Ascending aorta (tissue), 2 donors: ENCODE measurements around the gene FBLN7. TPM values are rescaled to one million over a fixed set of nuclear protein-coding genes. Genes with fewer than 3 reads are reported as not detected.

ENCODE experiments used
- DNase-seq, 2 donors: peaks; one replicate each; pipeline ENCODE4 v3.0.0-alpha.2; 2019; ENCODE audit warnings: low spot score in 2 of 2
- H3K27ac ChIP-seq, 2 donors: fragments of 200-600 bp; sonication (generic); one replicate each; pipeline ENCODE4 v1.5.1; 2016 to 2017; ENCODE audit warnings: mild to moderate bottlenecking in 1 of 2
- H3K27me3 ChIP-seq: fragments of 200-600 bp; sonication (generic); one replicate; pipeline ENCODE4 v1.5.1; 2017
- H3K36me3 ChIP-seq, 2 donors: fragments of 200-600 bp; sonication (generic); one replicate each; pipeline ENCODE4 v1.5.1; 2016
- H3K4me1 ChIP-seq, 2 donors: fragments of 200-600 bp; sonication (generic); one replicate each; pipeline ENCODE4 v1.5.1; 2016 to 2017; ENCODE audit warnings: mild to moderate bottlenecking in 1 of 2
- H3K4me3 ChIP-seq, 2 donors: fragments of 200-600 bp; sonication (generic); one replicate each; pipeline ENCODE4 v1.5.1; 2016 to 2017; ENCODE audit warnings: mild to moderate bottlenecking in 1 of 2
- H3K9me3 ChIP-seq, 2 donors: fragments of 200-600 bp; sonication (generic); one replicate each; pipeline ENCODE4 v1.5.1; 2016
- intact Hi-C: fragments of 100-400 bp; cut with DNase I; formaldehyde crosslinking; loops from one replicate; pipeline ENCODE4 v1.15.1; 2023
- total RNA-seq: library from RNA; depleted of rRNA; stranded (reverse); fragments of >200 nt; gene quantifications from one replicate; pipeline ENCODE4 v1.1.0, GENCODE V29; 2016
- TF ChIP-seq, protein P1 (sequence below), 3 experiments: fragments of 200-600 bp in 2 of 3; fragments of 450-650 bp in 1 of 3; sonication (generic) in 2 of 3; IDR thresholded peaks; one replicate each; pipeline ENCODE4 v1.5.1; 2016 to 2019; ENCODE audit warnings: antibody characterized with exemption in 3 of 3, mild to moderate bottlenecking in 1 of 3, moderate library complexity in 1 of 3

Gene FBLN7
- total RNA-seq, 1 donor from 2014 or later = 0.43 TPM

DNA sequence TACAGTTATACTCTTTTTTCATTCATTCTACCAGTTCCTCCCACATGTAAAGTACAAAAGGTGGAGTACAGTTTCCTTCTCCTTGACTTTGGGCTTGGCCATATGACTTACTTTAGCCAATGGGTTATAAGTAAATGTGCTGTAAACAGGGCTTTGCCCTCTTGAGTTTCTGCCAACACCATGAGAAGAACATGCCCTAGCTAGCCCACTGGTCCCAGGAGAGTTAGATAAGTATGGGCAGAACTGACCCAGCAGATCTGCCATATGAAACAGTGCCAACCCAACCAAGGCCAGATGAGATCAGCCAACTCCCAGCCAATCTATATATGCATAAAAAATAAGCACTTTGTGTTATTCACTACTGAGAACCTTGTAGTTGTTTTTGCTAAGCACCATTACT is 91.2 kb downstream of the FBLN7 start:
- DNase-seq = no peak
- intact Hi-C loops = no loop called here

GRCh38 chr2:112230371-112230770 is 92.2 kb downstream of the FBLN7 start:
- Histone ChIP-seq H3K36me3 (peaks cover 8 to 9% of the 10 kb centered on the region in 2 donors), H3K4me3 (no peak overlapping the region), H3K4me1 (no peaks in the 10 kb centered on the region), H3K27me3 (no peaks in the 10 kb centered on the region), H3K9me3 (no peaks in the 10 kb centered on the region), H3K27ac (no peak overlapping the region)
- intact Hi-C loops = no loop called here
- no peak for DNase-seq
- TF ChIP-seq, protein P1, sequence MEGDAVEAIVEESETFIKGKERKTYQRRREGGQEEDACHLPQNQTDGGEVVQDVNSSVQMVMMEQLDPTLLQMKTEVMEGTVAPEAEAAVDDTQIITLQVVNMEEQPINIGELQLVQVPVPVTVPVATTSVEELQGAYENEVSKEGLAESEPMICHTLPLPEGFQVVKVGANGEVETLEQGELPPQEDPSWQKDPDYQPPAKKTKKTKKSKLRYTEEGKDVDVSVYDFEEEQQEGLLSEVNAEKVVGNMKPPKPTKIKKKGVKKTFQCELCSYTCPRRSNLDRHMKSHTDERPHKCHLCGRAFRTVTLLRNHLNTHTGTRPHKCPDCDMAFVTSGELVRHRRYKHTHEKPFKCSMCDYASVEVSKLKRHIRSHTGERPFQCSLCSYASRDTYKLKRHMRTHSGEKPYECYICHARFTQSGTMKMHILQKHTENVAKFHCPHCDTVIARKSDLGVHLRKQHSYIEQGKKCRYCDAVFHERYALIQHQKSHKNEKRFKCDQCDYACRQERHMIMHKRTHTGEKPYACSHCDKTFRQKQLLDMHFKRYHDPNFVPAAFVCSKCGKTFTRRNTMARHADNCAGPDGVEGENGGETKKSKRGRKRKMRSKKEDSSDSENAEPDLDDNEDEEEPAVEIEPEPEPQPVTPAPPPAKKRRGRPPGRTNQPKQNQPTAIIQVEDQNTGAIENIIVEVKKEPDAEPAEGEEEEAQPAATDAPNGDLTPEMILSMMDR (IDR thresholded peaks at IDR 0.05) = no peak

More for the DNA sequence above, 91.2 kb downstream of the FBLN7 start:
- Histone ChIP-seq H3K27me3 (no peaks in the 10 kb centered on the region), H3K4me3 (no peak overlapping the region), H3K9me3 (no peaks in the 10 kb centered on the region), H3K4me1 (no peaks in the 10 kb centered on the region), H3K36me3 (peaks cover 3 to 8% of the 10 kb centered on the region in 2 donors), H3K27ac (no peak overlapping the region)
- TF ChIP-seq, protein P1 (IDR thresholded peaks at IDR 0.05) = no peak

Other genes with a start within 250 kb of the FBLN7 start
- 11.1 TPM for gene MERTK, start 239.8 kb upstream of the FBLN7 start, total RNA-seq
- gene TMEM87B, start 83.1 kb upstream of the FBLN7 start, total RNA-seq = 11.7 TPM
- 0.11 TPM for gene ZC3H8, start 116.7 kb downstream of the FBLN7 start, total RNA-seq
- 1.5 TPM for gene ZC3H6, start 137.2 kb downstream of the FBLN7 start, total RNA-seq